ENCODE data around the gene C1QC.
"Not testable (repeated sequence)": the region's sequence is repeated elsewhere in the genome, so short reads cannot be mapped to it uniquely, and the experiment has no call there.

C1QC gene

GRCh38 chr1:22673486-22674409 is 30.3 kb downstream of the C1QC start:
- no peak for TF ChIP-seq ZNF274 (IDR thresholded peaks at IDR 0.05; ENCODE audit: low read depth, low read length)
- no peak overlapping the region for H3K4me3 ChIP-seq (ENCODE audit: low read length)

GRCh38 chr1:22674410-22674749 is 30.9 kb downstream of the C1QC start:
- TF ChIP-seq ZNF274 (IDR thresholded peaks at IDR 0.05; ENCODE audit: low read depth, low read length) = no peak
- no peak overlapping the region for H3K4me3 ChIP-seq (ENCODE audit: low read length)

DNA sequence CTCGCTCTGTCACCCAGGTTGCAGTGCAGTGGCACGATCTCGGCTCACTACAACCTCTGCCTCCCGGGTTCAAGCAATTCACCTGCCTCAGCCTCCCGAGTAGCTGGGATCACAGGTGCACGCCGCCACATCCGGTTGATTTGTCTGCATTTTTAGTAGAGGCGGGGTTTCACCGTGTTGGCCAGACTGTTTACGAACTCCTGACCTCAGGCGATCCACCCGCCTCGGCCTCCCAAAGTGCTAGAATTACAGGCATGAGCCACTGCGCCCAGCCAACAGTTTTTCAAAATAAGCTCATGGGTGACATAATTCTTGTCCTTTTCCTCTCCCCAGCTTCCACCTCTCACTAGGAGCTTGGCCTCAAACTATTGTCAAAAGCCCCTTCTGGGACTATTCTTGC is 32.7 kb downstream of the C1QC start:
- not testable (repeated sequence) for H3K4me3 ChIP-seq (ENCODE audit: low read length)

- H3K4me3 ChIP-seq (ENCODE audit: low read length) = no peak overlapping the region
- TF ChIP-seq ZNF274 (IDR thresholded peaks at IDR 0.05; ENCODE audit: low read depth, low read length) = no peak
Observed at GRCh38 chr1:22676916-22677583, 33.6 kb downstream of the C1QC start.

DNA sequence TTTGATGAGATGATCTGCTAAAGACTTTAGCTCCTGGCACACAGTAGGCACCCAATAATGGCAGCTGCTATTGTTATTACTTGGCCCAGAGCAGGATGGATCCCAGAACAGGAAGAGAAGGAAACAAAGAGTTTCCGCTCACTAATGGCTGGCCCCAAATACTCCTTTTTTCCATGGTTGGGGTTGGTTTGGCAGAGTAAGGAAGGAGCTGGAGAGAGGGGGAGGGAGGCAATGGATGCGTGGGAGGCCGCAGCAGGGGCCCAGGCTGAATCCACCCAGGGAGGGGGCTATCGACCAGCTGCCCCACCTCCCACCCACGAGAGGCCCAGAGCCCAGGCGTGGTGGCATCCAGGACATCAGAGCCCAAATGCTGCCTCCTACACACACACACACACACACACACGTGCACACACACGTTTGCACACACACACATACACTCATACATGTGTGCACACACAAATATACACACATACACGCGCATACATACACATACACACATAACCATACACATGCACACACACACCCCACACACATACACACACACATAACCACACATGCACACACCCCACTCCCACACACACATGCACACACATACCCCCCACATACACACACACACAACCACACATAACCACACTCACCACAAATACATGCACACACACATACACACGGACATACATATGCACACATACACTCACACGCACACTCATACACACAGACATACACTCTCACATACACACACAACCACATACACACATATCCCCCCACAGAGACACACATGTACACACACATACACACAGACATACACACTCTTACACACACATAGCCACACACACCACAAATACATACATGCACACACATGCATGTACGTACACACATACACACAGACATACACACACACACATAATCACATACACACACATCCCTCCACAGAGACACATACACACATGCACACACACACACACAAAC is 34.8 kb downstream of the C1QC start:
- no peak overlapping the region for H3K4me3 ChIP-seq (ENCODE audit: low read length)
- TF ChIP-seq ZNF274 (IDR thresholded peaks at IDR 0.05; ENCODE audit: low read depth, low read length) = no peak

GRCh38 chr1:22680726-22681125 is 37.3 kb downstream of the C1QC start:
- no peak overlapping the region for H3K4me3 ChIP-seq (ENCODE audit: low read length)
- no peak for TF ChIP-seq ZNF274 (IDR thresholded peaks at IDR 0.05; ENCODE audit: low read depth, low read length)

DNA sequence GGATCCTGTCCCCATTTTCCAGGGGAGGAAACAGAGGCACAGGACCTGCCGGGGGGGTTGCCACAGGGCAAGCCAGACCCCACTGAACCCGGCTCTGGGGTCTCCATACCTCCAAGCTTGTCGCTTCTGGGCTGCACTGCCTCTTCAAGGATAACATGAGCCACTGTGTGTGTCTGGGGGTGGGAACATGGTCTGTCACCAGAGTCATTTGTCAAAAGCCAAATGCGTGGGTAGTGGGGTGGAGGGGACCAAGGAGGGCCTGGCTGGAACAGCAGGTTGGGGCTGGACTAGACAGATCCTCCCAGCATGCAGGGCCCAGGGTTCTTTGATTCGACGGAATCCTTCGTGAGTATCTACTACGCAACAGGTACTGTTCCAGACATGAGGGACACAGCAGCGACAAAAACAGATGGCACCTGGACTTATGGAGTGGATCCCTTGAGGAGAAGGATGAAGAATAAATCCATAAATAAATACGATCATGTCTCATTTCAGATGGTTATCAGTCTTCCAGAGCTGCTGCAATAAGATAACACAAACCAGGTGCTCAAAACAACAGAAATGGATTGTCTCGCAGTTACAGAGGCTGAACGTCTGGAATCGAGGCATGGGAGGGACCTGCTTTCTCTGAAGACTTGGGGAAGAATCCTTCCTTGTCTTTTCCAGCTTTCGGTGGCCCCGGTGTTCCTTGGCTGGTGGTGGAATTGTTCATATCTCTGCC is 38.3 kb downstream of the C1QC start:
- TF ChIP-seq ZNF274 (IDR thresholded peaks at IDR 0.05; ENCODE audit: low read depth, low read length) = no peak

DNA sequence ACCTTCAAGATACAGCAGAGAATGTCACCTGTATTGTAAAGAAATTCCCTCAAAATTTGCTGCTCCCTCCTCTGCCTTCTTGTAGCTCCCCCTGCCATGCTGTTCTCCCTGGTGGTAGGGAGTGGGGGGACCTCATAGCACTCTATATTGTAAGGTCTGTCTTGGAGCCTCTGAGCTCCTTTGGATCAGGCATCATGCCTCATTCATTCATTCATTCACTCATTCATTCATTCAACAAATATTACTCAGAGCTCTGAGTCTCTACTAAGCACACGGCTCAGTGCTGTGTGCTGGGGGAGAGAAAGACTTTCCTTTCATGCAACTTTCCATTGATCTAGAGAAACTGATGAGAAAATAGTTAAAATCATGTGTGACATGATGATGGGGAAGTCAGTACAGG is 40.1 kb downstream of the C1QC start:
- TF ChIP-seq ZNF274 (IDR thresholded peaks at IDR 0.05; ENCODE audit: low read depth, low read length) = no peak
- no peak overlapping the region for H3K4me3 ChIP-seq (ENCODE audit: low read length)

More for the DNA sequence above, 38.3 kb downstream of the C1QC start:
- no peak overlapping the region for H3K4me3 ChIP-seq (ENCODE audit: low read length)

DNA sequence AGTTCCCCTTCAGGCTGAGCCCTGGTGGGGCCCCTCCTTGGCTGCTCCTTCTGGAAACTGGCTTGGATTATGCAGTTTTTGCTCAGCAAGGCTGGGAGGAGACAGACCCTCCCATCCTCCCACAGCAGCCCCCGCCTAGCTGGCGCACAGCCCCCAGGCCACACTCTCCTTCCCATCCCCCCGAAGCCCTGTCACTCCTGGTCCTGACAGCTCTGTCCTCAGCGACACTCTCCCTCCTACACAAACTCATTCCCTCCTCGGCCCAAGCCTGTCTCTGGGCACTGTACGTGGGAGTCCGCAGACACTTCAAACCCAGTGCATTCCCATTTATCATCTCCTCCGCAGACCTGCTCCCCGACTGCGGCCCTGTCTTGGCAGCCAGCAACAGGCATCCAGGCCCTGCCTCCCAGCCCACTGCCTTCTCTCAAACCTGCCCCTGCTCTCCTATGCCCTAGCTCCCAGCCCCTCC is 42.2 kb downstream of the C1QC start:
- no peak for TF ChIP-seq ZNF274 (IDR thresholded peaks at IDR 0.05; ENCODE audit: low read depth, low read length)
- H3K4me3 ChIP-seq (ENCODE audit: low read length) = no peak overlapping the region

DNA sequence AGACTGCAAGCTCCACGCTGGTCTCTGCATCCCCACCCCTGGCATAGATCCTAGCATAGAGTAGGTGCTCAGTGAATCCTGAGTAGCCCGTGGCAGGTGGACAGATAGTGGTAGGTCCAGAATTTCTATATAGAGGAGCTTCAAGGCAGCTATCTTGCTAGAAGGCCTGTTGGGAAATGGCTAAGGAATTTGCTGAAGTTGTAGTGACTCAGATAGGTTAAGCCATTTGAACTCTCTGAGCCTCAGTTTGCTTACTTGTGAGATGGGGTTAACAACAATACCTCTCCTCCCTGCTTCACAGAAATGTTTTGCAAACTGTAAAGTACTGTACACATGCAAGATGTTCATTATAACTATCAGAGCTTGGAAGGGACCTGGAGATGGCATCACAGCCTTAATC is 43.8 kb downstream of the C1QC start:
- TF ChIP-seq ZNF274 (IDR thresholded peaks at IDR 0.05; ENCODE audit: low read depth, low read length) = no peak
- no peak overlapping the region for H3K4me3 ChIP-seq (ENCODE audit: low read length)

GRCh38 chr1:22688466-22688865 is 45.0 kb downstream of the C1QC start:
- H3K4me3 ChIP-seq (ENCODE audit: low read length) = no peak overlapping the region
- no peak for TF ChIP-seq ZNF274 (IDR thresholded peaks at IDR 0.05; ENCODE audit: low read depth, low read length)

DNA sequence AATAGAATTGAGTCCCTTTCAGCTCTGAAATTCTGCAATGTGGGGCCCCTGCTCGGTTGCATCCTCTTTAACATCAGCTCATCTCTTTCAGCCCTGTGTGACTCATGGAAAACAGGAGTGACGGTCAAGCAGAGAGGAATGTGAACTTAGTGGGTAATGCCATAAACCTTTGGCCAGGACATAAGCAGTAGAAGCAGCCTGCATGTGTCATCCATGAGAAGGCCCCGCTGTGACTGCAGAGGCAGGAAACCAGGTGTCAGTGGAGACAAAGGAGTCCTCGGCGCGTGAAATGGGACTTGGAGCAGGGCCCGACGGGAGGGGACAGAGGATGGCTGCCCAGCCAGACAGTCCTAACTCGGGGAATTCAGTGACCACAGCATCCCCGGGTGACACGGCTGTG is 46.1 kb downstream of the C1QC start:
- TF ChIP-seq ZNF274 (IDR thresholded peaks at IDR 0.05; ENCODE audit: low read depth, low read length) = no peak
- H3K4me3 ChIP-seq (ENCODE audit: low read length) = no peak overlapping the region

- TF ChIP-seq ZNF274 (IDR thresholded peaks at IDR 0.05; ENCODE audit: low read depth, low read length) = no peak
- no peak overlapping the region for H3K4me3 ChIP-seq (ENCODE audit: low read length)
Observed at GRCh38 chr1:22691031-22691753, 47.8 kb downstream of the C1QC start.
